Panc1 (cell line): ENCODE measurements around the gene IQCH.

Experiments used
- CTCF ChIP-seq: fragments of 450-650 bp; IDR thresholded peaks from 2 replicates; pipeline ENCODE4 v1.5.1; 2017; ENCODE audit warnings: mild to moderate bottlenecking
- POLR2AphosphoS5 ChIP-seq: IDR thresholded peaks from 2 replicates; pipeline ENCODE4 v1.6.1; 2012; ENCODE audit warnings: mild to moderate bottlenecking, low read depth, low read length, moderate library complexity
- REST ChIP-seq, 2 experiments: IDR thresholded peaks; 2 replicates each; pipeline ENCODE4 v1.6.1; 2011 to 2012; ENCODE audit warnings: low read depth in 2 of 2, control low read depth in 1 of 2, low read length in 1 of 2, mild to moderate bottlenecking in 1 of 2, moderate library complexity in 1 of 2; ENCODE audit not compliant: insufficient read depth in 1 of 2
- SIN3A ChIP-seq: IDR thresholded peaks from 2 replicates; pipeline ENCODE4 v1.6.1; 2012; ENCODE audit warnings: low read depth, mild to moderate bottlenecking, low read length, moderate library complexity, borderline replicate concordance; ENCODE audit not compliant: insufficient read depth

GRCh38 chr15:67219288-67219687 is 35.3 kb upstream of the IQCH start:
- TF ChIP-seq CTCF (no peak), POLR2AphosphoS5 (no peak), SIN3A (no peak), REST (IDR thresholded peaks at IDR 0.05; ENCODE audit: insufficient read depth in 1 of 2, low read depth in 2 of 2, low read length in 1 of 2) (no peak)
